HCT116 (cell line): Measurements from ENCODE around the gene CLCN1.

Source experiments
- CEBPB ChIP-seq: IDR thresholded peaks from 2 replicates; pipeline ENCODE4 v1.6.1; 2012; ENCODE audit warnings: low read depth
- ELF1 ChIP-seq: IDR thresholded peaks from 2 replicates; pipeline ENCODE4 v1.6.1; 2012; ENCODE audit warnings: low read depth, borderline replicate concordance
- EZH2phosphoT487 ChIP-seq: fragments of 200-600 bp; IDR thresholded peaks from 2 replicates; pipeline ENCODE4 v1.6.1; 2018; ENCODE audit warnings: antibody characterized with exemption, borderline replicate concordance
- POLR2A ChIP-seq: IDR thresholded peaks from 2 replicates; pipeline ENCODE4 v1.7.0; 2011; ENCODE audit warnings: borderline replicate concordance; ENCODE audit not compliant: insufficient read depth, insufficient read length; ENCODE audit errors: extremely low read depth
- POLR2AphosphoS5 ChIP-seq: IDR thresholded peaks from 2 replicates; pipeline ENCODE4 v1.6.1; 2011; ENCODE audit warnings: mild to moderate bottlenecking, low read depth, low read length, moderate library complexity
- RAD21 ChIP-seq: IDR thresholded peaks from 2 replicates; pipeline ENCODE4 v1.6.1; 2012; ENCODE audit warnings: low read depth, mild to moderate bottlenecking
- SIN3A ChIP-seq: IDR thresholded peaks from 2 replicates; pipeline ENCODE4 v1.6.1; 2012; ENCODE audit warnings: low read depth
- TCF7L2 ChIP-seq: IDR thresholded peaks from 2 replicates; pipeline ENCODE4 v1.7.0; 2011; ENCODE audit warnings: borderline replicate concordance, inconsistent platforms; ENCODE audit not compliant: insufficient read depth, insufficient read length; ENCODE audit errors: extremely low read depth
- YY1 ChIP-seq: IDR thresholded peaks from 2 replicates; pipeline ENCODE4 v1.6.1; 2011; ENCODE audit warnings: low read length, low read depth, moderate library complexity, mild to moderate bottlenecking; ENCODE audit not compliant: insufficient replicate concordance; ENCODE audit errors: extremely low read depth
- ZNF274 ChIP-seq: fragments of 200-500 bp; sonication (Bioruptor generic); IDR thresholded peaks from 2 replicates; pipeline ENCODE4 v1.6.1; 2014; ENCODE audit warnings: mild to moderate bottlenecking, low read depth, low read length, inconsistent platforms
- TF ChIP-seq, protein P1 (sequence below), 3 experiments: fragments of 200-600 bp in 1 of 3; sonication (generic) in 1 of 3; IDR thresholded peaks in 2 of 3; conservative IDR thresholded peaks in 1 of 3; 2 replicates each; pipeline ENCODE4 v1.5.1; 2012 to 2017; ENCODE audit warnings: low read depth in 2 of 3, low read length in 2 of 3, antibody characterized with exemption in 1 of 3, borderline replicate concordance in 1 of 3, control low read depth in 1 of 3, mild to moderate bottlenecking in 1 of 3, mixed read lengths in 1 of 3, mixed run types in 1 of 3, moderate library complexity in 1 of 3; ENCODE audit not compliant: insufficient read depth in 1 of 3
- TF ChIP-seq, protein P2 (sequence below): IDR thresholded peaks from 2 replicates; pipeline ENCODE4 v1.6.1; 2012
- TF ChIP-seq, protein P3 (sequence below): IDR thresholded peaks from 2 replicates; pipeline ENCODE4 v1.6.1; 2012; ENCODE audit warnings: low read depth

DNA sequence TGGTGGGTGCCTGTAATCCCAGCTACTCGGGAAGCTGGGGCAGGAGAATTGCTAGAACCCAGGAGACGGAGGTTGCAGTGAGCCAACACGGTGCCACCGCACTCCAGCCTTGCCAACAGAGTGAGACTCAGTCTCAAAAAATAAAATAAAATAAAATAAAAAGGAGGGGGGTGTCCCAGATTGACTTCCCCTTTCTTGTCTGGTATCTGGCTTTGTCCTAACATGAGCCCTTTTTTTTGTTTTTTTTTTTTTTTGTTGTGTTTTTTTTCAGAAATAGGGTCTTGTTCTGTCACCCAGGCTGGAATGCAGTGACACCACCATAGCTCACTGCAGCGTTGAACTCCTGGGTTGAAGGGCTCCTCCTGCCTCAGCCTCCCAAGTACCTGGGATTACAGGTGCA is 23.0 kb upstream of the CLCN1 start:
- TF ChIP-seq SIN3A, result no peak
- TF ChIP-seq, protein P1, sequence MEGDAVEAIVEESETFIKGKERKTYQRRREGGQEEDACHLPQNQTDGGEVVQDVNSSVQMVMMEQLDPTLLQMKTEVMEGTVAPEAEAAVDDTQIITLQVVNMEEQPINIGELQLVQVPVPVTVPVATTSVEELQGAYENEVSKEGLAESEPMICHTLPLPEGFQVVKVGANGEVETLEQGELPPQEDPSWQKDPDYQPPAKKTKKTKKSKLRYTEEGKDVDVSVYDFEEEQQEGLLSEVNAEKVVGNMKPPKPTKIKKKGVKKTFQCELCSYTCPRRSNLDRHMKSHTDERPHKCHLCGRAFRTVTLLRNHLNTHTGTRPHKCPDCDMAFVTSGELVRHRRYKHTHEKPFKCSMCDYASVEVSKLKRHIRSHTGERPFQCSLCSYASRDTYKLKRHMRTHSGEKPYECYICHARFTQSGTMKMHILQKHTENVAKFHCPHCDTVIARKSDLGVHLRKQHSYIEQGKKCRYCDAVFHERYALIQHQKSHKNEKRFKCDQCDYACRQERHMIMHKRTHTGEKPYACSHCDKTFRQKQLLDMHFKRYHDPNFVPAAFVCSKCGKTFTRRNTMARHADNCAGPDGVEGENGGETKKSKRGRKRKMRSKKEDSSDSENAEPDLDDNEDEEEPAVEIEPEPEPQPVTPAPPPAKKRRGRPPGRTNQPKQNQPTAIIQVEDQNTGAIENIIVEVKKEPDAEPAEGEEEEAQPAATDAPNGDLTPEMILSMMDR (IDR thresholded peaks at IDR 0.05 in 2 of 3, conservative IDR thresholded peaks at IDR 0.05 in 1 of 3; ENCODE audit: borderline replicate concordance in 1 of 3, insufficient read depth in 1 of 3, low read depth in 2 of 3, low read length in 2 of 3), result no peak
- TF ChIP-seq POLR2AphosphoS5, result no peak
- TF ChIP-seq POLR2A, result no peak
- TF ChIP-seq, protein P2, sequence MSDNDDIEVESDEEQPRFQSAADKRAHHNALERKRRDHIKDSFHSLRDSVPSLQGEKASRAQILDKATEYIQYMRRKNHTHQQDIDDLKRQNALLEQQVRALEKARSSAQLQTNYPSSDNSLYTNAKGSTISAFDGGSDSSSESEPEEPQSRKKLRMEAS, result no peak
- TF ChIP-seq, protein P3, sequence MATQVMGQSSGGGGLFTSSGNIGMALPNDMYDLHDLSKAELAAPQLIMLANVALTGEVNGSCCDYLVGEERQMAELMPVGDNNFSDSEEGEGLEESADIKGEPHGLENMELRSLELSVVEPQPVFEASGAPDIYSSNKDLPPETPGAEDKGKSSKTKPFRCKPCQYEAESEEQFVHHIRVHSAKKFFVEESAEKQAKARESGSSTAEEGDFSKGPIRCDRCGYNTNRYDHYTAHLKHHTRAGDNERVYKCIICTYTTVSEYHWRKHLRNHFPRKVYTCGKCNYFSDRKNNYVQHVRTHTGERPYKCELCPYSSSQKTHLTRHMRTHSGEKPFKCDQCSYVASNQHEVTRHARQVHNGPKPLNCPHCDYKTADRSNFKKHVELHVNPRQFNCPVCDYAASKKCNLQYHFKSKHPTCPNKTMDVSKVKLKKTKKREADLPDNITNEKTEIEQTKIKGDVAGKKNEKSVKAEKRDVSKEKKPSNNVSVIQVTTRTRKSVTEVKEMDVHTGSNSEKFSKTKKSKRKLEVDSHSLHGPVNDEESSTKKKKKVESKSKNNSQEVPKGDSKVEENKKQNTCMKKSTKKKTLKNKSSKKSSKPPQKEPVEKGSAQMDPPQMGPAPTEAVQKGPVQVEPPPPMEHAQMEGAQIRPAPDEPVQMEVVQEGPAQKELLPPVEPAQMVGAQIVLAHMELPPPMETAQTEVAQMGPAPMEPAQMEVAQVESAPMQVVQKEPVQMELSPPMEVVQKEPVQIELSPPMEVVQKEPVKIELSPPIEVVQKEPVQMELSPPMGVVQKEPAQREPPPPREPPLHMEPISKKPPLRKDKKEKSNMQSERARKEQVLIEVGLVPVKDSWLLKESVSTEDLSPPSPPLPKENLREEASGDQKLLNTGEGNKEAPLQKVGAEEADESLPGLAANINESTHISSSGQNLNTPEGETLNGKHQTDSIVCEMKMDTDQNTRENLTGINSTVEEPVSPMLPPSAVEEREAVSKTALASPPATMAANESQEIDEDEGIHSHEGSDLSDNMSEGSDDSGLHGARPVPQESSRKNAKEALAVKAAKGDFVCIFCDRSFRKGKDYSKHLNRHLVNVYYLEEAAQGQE, result no peak
- TF ChIP-seq RAD21, result no peak
- TF ChIP-seq ELF1, result no peak
- TF ChIP-seq CEBPB, result no peak
- TF ChIP-seq EZH2phosphoT487, result no peak
- no peak for TF ChIP-seq TCF7L2
- no peak for TF ChIP-seq YY1
- TF ChIP-seq ZNF274, result no peak
